GM12878 (cell line): ENCODE measurements around the gene KCNK7. TPM values are rescaled to one million over a fixed set of nuclear protein-coding genes. Genes with fewer than 3 reads are reported as not detected.

Experiments
- CHD2 ChIP-seq: IDR thresholded peaks from 2 replicates; pipeline ENCODE4 v1.6.1; 2011; ENCODE audit warnings: low read depth, low read length, improper control_type of control experiment, borderline replicate concordance
- CREB1 ChIP-seq: IDR thresholded peaks from 2 replicates; pipeline ENCODE4 v1.6.1; 2012; ENCODE audit warnings: low read depth, mild to moderate bottlenecking, inconsistent platforms
- EP300 ChIP-seq, 2 experiments: fragments of 150-350 bp in 1 of 2; IDR thresholded peaks; 2 replicates each; pipeline ENCODE4 v1.6.1; 2011 to 2012; ENCODE audit warnings: low read depth in 2 of 2, low read length in 2 of 2, borderline replicate concordance in 1 of 2, improper control_type of control experiment in 1 of 2, inconsistent platforms in 1 of 2; ENCODE audit not compliant: control insufficient read depth in 1 of 2
- HDGF ChIP-seq: fragments of 450-650 bp; IDR thresholded peaks from 2 replicates; pipeline ENCODE4 v1.6.1; 2016; ENCODE audit warnings: antibody characterized with exemption
- HSF1 ChIP-seq: fragments of 150-350 bp; IDR thresholded peaks from 2 replicates; pipeline ENCODE4 v1.6.1; 2014; ENCODE audit warnings: mild to moderate bottlenecking, low read depth, low read length
- KDM1A ChIP-seq: fragments of 200-600 bp; sonication (generic); IDR thresholded peaks from 2 replicates; pipeline ENCODE4 v1.6.1; 2016; ENCODE audit warnings: borderline replicate concordance
- MTA2 ChIP-seq: fragments of 450-650 bp; IDR thresholded peaks from 2 replicates; pipeline ENCODE4 v1.6.1; 2016; ENCODE audit warnings: low read depth, mild to moderate bottlenecking, moderate library complexity
- NFIC ChIP-seq: IDR thresholded peaks from 2 replicates; pipeline ENCODE4 v1.6.1; 2012; ENCODE audit warnings: low read depth, mild to moderate bottlenecking, inconsistent platforms, low read length, moderate library complexity
- NFXL1 ChIP-seq: fragments of 450-650 bp; IDR thresholded peaks from 2 replicates; pipeline ENCODE4 v1.6.1; 2017; ENCODE audit warnings: antibody characterized with exemption, mild to moderate bottlenecking, borderline replicate concordance
- NFYB ChIP-seq: IDR thresholded peaks from 2 replicates; pipeline ENCODE4 v1.6.1; 2011; ENCODE audit warnings: low read depth, mild to moderate bottlenecking, low read length, improper control_type of control experiment, moderate library complexity; ENCODE audit not compliant: insufficient read depth
- NRF1 ChIP-seq: conservative IDR thresholded peaks from 2 replicates; pipeline ENCODE4 v1.6.1; 2011; ENCODE audit warnings: mild to moderate bottlenecking, low read depth, low read length, improper control_type of control experiment
- PAX8 ChIP-seq: fragments of 450-650 bp; IDR thresholded peaks from 2 replicates; pipeline ENCODE4 v1.6.1; 2017; ENCODE audit warnings: mild to moderate bottlenecking, moderate library complexity
- POLR2A ChIP-seq: IDR thresholded peaks from 2 replicates; pipeline ENCODE4 v1.6.1; 2011; ENCODE audit warnings: low read depth, mild to moderate bottlenecking, low read length
- RAD51 ChIP-seq: fragments of 450-650 bp; IDR thresholded peaks from 2 replicates; pipeline ENCODE4 v1.6.1; 2016; ENCODE audit warnings: moderate library complexity, mild to moderate bottlenecking, inconsistent platforms
- RFX5 ChIP-seq: IDR thresholded peaks from 2 replicates; pipeline ENCODE4 v1.6.1; 2011; ENCODE audit warnings: low read depth, low read length, improper control_type of control experiment
- SMC3 ChIP-seq: IDR thresholded peaks from 2 replicates; pipeline ENCODE4 v1.6.1; 2011; ENCODE audit warnings: low read length, improper control_type of control experiment, borderline replicate concordance
- SREBF1 ChIP-seq: IDR thresholded peaks from 2 replicates; pipeline ENCODE4 v1.6.1; 2012; ENCODE audit warnings: mild to moderate bottlenecking, low read length
- SREBF2 ChIP-seq: IDR thresholded peaks from 2 replicates; pipeline ENCODE4 v1.6.1; 2012; ENCODE audit warnings: mild to moderate bottlenecking, low read length
- SRF ChIP-seq, 2 experiments: IDR thresholded peaks; 2 replicates each; pipeline ENCODE4 v1.6.1; 2011; ENCODE audit warnings: low read depth in 2 of 2, low read length in 2 of 2, mild to moderate bottlenecking in 1 of 2, moderate library complexity in 1 of 2
- TAF1 ChIP-seq: IDR thresholded peaks from 2 replicates; pipeline ENCODE4 v1.6.1; 2011; ENCODE audit warnings: mild to moderate bottlenecking, low read depth, low read length, borderline replicate concordance
- ZBTB11 ChIP-seq: fragments of 450-650 bp; formaldehyde crosslinking; IDR thresholded peaks from 2 replicates; pipeline ENCODE4 v1.5.0; 2022; ENCODE audit warnings: mild to moderate bottlenecking, missing genetic modification characterization
- ZBTB33 ChIP-seq: fragments of 450-650 bp; IDR thresholded peaks from 2 replicates; pipeline ENCODE4 v1.6.1; 2017; ENCODE audit warnings: mild to moderate bottlenecking
- ZSCAN29 ChIP-seq: fragments of 450-650 bp; IDR thresholded peaks from 2 replicates; pipeline ENCODE4 v1.6.1; 2017; ENCODE audit warnings: mild to moderate bottlenecking, moderate library complexity
- polyA plus RNA-seq, 11 experiments: library from polyadenylated mRNA; depleted of rRNA in 4 of 11; unstranded in 6 of 11; stranded (reverse) in 5 of 11; fragments of >200 nt; fragmentation: Nextera tagmentation in 4 of 11; fragmentation: Illumina TruSeq in 1 of 11; extraction: Ambion mirVana in 4 of 11; extraction: Trizol in 1 of 11; gene quantifications; 1 replicate in 1 of 11; 2 replicates in 10 of 11; pipeline versions ENCODE4 v1.2.1 to v1.2.3, GENCODE V29; 2011 to 2016; ENCODE audit warnings: inconsistent platforms in 2 of 11, missing spikeins in 2 of 11, low read depth in 1 of 11
- total RNA-seq, 4 experiments: library from RNA; depleted of rRNA in 3 of 4; stranded (reverse); fragments of >200 nt in 3 of 4; fragmentation: Illumina TruSeq in 1 of 4; extraction: Trizol in 1 of 4; gene quantifications; 2 replicates each; pipeline versions ENCODE4 v1.2.1 to v1.2.3, GENCODE V29; 2013 to 2021
- TF ChIP-seq, protein P1 (sequence below): IDR thresholded peaks from 2 replicates; pipeline ENCODE4 v1.6.1; 2012; ENCODE audit warnings: low read depth, low read length, improper control_type of control experiment

The KCNK7 gene
- total and polyA plus RNA-seq, 10 of the 15 experiments (the other 5 are each of a cell fraction or from before 2014, with no cell fraction given) = 0.11 to 0.54 (median 0.23) TPM; not detected in 7

DNA sequence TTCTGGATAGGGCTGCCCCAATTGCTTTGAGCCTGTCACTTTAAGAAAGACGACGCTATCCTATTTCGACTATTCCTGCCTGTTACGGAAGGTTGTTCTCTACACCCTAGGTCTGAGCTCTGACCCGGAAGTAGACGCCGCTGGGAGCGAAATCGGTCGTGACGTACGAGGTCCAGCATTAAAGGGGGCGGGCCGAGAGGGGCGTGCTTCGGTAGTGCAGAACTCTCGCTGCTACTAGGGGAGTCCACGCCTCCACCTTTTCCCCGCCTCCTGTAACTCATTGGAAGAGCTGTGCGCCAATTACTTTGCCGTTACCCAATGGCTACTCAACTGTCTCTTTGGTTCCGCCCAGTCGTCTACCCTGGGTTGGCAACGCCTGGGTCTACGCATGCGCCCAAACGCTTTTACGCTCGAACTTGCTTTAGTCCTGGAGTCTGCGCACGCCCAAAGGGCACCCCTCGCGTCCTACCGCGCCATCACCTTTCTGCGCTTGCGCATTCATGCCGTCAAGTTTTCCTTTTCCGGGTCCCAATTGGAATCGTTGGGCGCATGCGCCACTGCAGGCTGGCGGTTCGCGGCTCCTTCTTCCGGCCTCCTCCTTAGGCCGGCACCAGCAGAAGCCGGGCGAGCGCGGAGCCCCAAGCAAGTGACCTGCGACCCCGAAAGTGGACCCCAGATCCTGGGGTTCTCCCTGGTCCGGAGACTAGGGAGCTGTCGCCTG is 19.8 kb upstream of the KCNK7 start, which contains the start of gene PCNX3 (continued):
- TF ChIP-seq RAD51 (peak; percentile 83), KDM1A (no peak), POLR2A (peak; percentile 64), SMC3 (no peak), RFX5 (peak; percentile 69; the same call in 1 of the 2 replicates), PAX8 (no peak), NFIC (no peak), NFXL1 (no peak), SRF (IDR thresholded peaks at IDR 0.05; ENCODE audit: low read depth in 2 of 2, low read length in 2 of 2) (peak; percentile 59 to 99; a peak in 3 of 4 replicates), EP300 (IDR thresholded peaks at IDR 0.05; ENCODE audit: borderline replicate concordance in 1 of 2, control insufficient read depth in 1 of 2, low read depth in 2 of 2, low read length in 2 of 2) (peak in 1 of 2 experiments; percentile 57; a peak in 2 of 4 replicates), HSF1 (peak; percentile 78; the same call in 1 of the 2 replicates), NRF1 (peak; percentile 97), CREB1 (peak; percentile 96), SREBF2 (no peak; the same call in 1 of the 2 replicates), NFYB (peak; percentile 99), ZBTB33 (no peak), ZBTB11 (no peak), CHD2 (peak; percentile 96), SREBF1 (peak; percentile 85), ZSCAN29 (no peak), TAF1 (peak; percentile 42; the same call in 1 of the 2 replicates), HDGF (peak; percentile 79; the same call in 1 of the 2 replicates), MTA2 (peak; percentile 95)
- TF ChIP-seq, protein P1, sequence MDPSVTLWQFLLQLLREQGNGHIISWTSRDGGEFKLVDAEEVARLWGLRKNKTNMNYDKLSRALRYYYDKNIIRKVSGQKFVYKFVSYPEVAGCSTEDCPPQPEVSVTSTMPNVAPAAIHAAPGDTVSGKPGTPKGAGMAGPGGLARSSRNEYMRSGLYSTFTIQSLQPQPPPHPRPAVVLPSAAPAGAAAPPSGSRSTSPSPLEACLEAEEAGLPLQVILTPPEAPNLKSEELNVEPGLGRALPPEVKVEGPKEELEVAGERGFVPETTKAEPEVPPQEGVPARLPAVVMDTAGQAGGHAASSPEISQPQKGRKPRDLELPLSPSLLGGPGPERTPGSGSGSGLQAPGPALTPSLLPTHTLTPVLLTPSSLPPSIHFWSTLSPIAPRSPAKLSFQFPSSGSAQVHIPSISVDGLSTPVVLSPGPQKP = peak; percentile 74
